Measurements from ENCODE around the gene CHURC1. TPM values are rescaled to one million over a fixed set of nuclear protein-coding genes. Genes with fewer than 3 reads are reported as not detected.

The CHURC1 gene
- polyA plus RNA-seq, result 10 to 100 TPM; 20.3 to 52.4 (median 46.9) TPM

GRCh38 chr14:64914237-64915028, at the start of gene CHURC1:
TSS of gene CHURC1 (plus strand) at chr14:64914455. CDS start at chr14:64914496, 41 bp downstream.
- 0 to 1% (median 0%) methylated on average over 45 to 49 of the region's 49 CpGs for WGBS, 3 donors
- peak within 1 kb of the TSS; percentile 93 for H3K27ac ChIP-seq (ENCODE audit: low read depth, low read length)

DNA sequence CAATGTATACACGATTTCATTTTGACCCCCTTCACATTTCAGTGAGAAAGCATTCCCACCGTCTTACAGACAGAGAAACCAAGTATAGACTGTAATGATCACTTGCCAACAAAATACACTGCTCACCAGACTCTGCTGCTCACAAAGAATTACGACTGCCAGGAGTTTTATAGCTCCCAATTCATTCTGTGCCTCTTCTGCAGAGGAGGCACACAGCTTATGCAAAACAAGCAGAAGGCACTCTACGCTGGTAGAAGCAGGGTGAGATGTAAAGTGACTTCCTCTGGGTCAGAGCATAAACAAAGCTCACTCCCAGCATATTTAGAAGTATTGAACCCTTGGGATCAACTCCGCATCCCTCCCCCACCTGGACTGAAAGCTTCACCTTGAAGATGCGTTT, 49.1 kb upstream of the CHURC1 start:
- WGBS, 3 donors, result 59 to 77% (median 73%) methylated on average over 6 of the region's 6 CpGs
- no peak overlapping the region for H3K27ac ChIP-seq (ENCODE audit: low read depth, low read length)

- no peak overlapping the region for H3K27ac ChIP-seq (ENCODE audit: low read depth, low read length)
- 75 to 80% (median 80%) methylated on average over 6 of the region's 6 CpGs for WGBS, 3 donors
These were observed 48.3 kb upstream of the CHURC1 start for GRCh38 chr14:64865992-64866391.

DNA sequence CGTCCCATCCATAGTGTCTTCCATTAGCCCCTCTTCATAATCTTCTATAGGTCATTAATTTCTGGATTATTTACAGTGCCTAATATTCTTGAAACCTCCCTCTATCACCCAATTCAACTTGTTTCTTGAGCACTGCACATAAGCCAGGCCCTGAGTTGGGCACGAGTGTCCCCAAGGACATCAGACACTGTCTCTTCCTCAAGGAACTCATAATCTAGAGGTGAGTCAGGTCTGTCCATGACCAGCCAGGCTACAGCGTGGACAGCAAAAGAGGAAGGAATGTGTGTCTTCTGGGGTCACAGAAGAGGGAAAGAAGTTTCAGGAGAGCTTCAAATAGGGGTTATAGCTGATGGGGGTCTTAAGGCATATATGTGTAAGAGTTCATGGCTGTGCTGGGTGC, 47.1 kb upstream of the CHURC1 start:
- 84 to 89% (median 87%) methylated on average over 3 of the region's 3 CpGs for WGBS, 3 donors
- no peak overlapping the region for H3K27ac ChIP-seq (ENCODE audit: low read depth, low read length)

DNA sequence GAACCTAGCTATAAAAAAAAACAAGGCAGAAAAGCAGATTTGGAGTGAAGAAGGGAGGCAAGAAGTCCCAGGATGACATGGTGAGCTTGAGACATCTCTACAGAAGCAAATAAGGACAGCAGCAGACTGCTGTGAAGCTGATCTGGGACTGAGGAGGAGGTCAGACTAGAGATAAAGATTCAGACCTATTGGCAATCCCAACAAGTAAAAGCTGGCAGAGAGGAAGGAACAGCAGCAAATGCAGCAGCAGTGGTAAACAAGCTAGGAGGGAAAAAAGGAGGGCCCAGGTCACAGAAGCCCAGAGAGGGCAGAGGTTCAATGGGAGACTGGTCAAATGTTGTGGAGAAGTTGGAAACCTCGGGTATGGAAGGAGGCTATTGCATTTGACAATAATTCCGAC, 45.9 kb upstream of the CHURC1 start:
- WGBS, 3 donors, result 78 to 88% (median 84%) methylated on average over 2 of the region's 2 CpGs
- no peak overlapping the region for H3K27ac ChIP-seq (ENCODE audit: low read depth, low read length)

DNA sequence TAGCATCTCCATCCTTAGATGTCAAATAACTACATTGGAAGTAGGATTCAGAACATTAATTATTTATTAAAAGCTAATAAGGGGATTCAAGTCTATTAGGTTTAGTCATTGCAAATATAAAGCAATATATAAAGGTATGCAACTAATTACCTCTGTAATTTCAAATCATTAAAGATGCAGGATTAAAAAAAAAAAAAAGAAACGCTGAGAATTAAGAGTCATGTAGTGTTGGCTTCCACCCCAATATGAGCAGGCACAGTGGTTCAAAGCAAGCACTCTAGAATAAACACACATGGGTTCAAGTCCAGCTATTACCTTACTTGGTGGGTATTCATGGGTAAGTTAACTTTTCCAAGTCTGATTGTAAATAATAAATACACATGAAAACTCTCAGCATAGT, 45.4 kb upstream of the CHURC1 start:
- no peak overlapping the region for H3K27ac ChIP-seq (ENCODE audit: low read depth, low read length)
- WGBS, 3 donors, result 71 to 77% (median 76%) methylated on average over 1 of the region's 1 CpG

GRCh38 chr14:64870160-64870559, 44.1 kb upstream of the CHURC1 start:
- 35 to 55% (median 46%) methylated on average over 2 of the region's 2 CpGs for WGBS, 3 donors

GRCh38 chr14:64871344-64871743, 42.9 kb upstream of the CHURC1 start:
- 77 to 79% (median 77%) methylated on average over 2 of the region's 2 CpGs for WGBS, 3 donors
- no peak overlapping the region for H3K27ac ChIP-seq (ENCODE audit: low read depth, low read length)

More at GRCh38 chr14:64870160-64870559, 44.1 kb upstream of the CHURC1 start:
- H3K27ac ChIP-seq (ENCODE audit: low read depth, low read length), result no peak overlapping the region

- WGBS, 3 donors, result 60 to 84% (median 62%) methylated on average over 3 of the region's 3 CpGs
- no peak overlapping the region for H3K27ac ChIP-seq (ENCODE audit: low read depth, low read length)
These were observed 40.6 kb upstream of the CHURC1 start for GRCh38 chr14:64873506-64874219.

GRCh38 chr14:64875350-64875749, 38.9 kb upstream of the CHURC1 start:
- no peak overlapping the region for H3K27ac ChIP-seq (ENCODE audit: low read depth, low read length)
- 59 to 74% (median 66%) methylated on average over 4 of the region's 4 CpGs for WGBS, 3 donors

GRCh38 chr14:64877846-64878245, 36.4 kb upstream of the CHURC1 start:
- no peak overlapping the region for H3K27ac ChIP-seq (ENCODE audit: low read depth, low read length)
- WGBS, 3 donors, result 85 to 95% (median 94%) methylated on average over 4 of the region's 4 CpGs

GRCh38 chr14:64878837-64879634, 35.2 kb upstream of the CHURC1 start:
- 6 to 8% (median 8%) methylated on average over 40 to 43 of the region's 43 CpGs for WGBS, 3 donors
- no peak overlapping the region for H3K27ac ChIP-seq (ENCODE audit: low read depth, low read length)

DNA sequence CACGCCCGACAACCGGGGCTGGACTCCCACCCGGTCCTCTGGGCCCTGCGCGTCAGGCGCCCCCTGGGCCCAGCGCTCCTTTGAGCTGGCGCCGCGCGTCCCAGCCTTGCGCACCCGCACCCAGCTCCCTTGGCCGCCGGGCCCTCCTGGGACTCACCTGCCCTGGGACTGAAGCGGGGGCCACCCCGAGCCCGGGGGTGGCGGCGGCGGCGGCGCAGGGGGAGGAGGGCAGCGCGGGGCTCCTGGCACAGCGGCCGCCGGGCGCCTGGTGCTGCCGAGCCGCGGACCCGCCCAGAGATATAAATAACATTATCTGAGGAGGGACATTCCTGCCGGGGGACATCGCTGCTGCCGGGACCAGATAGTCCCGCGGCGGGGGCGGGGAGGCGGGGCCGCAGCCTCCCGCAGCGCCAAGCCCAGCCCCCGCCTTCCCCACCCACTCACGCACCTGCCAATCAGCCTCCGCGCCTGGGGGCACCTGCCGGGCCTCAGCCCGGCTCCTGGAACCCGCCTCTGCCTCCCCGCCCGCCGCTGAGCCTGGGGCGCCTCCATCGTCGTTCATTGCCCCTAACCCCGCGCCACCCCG, 34.5 kb upstream of the CHURC1 start, which contains the start of gene SPTB:
Gene SPTB, minus strand, starts transcription at position 273 of the 586 bp plus-strand sequence. CDS start 56,813 bp downstream, outside the sequence.
- WGBS, 3 donors, result 0 to 1% (median 0%) methylated on average over 30 to 61 of the region's 61 CpGs
- H3K27ac ChIP-seq (ENCODE audit: low read depth, low read length), result no peak within 1 kb of the TSS

- 2 to 4% (median 4%) methylated on average over 46 to 49 of the region's 49 CpGs for WGBS, 3 donors
- no peak overlapping the region for H3K27ac ChIP-seq (ENCODE audit: low read depth, low read length)
These were observed 33.8 kb upstream of the CHURC1 start for GRCh38 chr14:64880221-64881121.

DNA sequence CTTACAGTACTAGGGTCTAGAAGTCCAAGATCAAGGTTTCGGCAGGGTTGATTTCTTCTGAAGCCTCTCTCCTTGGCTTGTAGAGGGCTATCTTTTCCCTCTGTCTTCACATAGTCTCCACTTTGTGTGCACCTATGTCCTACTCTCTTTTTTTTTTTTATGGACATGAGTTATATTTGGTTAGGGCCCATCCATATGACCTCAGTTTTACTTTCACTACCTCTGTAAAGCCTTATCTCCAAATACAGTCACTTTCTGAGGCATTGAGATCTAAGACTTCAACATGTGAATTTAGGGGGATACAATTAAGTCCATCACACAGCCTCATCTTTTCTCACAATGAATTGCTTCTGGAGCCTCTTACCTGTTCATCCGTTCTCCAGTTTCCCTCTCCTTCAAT, 28.7 kb upstream of the CHURC1 start:
- 95 to 97% (median 97%) methylated on average over 2 of the region's 2 CpGs for WGBS, 3 donors
- no peak overlapping the region for H3K27ac ChIP-seq (ENCODE audit: low read depth, low read length)

GRCh38 chr14:64889352-64889751, 24.9 kb upstream of the CHURC1 start:
- WGBS, 3 donors, result 90 to 93% (median 92%) methylated on average over 6 of the region's 6 CpGs
- H3K27ac ChIP-seq (ENCODE audit: low read depth, low read length), result no peak overlapping the region

DNA sequence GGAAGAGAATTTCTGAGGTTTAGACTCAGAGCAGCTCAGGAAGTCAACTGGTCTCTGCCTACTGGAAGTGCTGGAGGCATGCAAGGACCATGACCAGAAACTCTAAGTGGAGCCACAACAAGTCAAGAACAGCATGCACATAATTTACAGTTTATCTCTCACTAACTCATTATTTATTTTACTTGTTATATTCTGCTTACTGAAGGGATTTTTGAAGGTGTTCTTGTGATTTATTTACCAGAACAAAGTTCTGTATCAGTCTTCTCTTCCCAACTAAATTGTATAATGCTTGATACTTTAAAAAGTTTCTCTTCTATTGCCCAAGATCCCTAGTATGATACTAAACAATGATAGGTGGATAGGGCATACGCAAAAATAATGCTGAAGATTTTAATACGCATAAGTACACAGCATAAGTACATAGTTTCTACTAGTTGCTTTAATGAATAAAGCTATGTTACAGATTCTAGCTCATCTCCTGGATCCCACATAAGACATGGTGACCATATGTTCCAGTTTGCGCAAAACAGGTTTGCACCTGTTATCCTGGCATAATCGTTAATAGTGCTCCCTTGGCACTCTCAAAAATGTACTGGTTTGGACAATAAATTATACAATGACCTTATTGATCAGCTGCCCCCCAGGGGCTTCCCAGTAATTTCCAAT, 22.9 kb upstream of the CHURC1 start:
- WGBS, 3 donors, result 78 to 91% (median 87%) methylated on average over 4 of the region's 4 CpGs
- no peak overlapping the region for H3K27ac ChIP-seq (ENCODE audit: low read depth, low read length)

Measured in adipose tissue (tissue), 3 donors.